ENCODE data around the gene SCUBE1.

Gene SCUBE1

DNA sequence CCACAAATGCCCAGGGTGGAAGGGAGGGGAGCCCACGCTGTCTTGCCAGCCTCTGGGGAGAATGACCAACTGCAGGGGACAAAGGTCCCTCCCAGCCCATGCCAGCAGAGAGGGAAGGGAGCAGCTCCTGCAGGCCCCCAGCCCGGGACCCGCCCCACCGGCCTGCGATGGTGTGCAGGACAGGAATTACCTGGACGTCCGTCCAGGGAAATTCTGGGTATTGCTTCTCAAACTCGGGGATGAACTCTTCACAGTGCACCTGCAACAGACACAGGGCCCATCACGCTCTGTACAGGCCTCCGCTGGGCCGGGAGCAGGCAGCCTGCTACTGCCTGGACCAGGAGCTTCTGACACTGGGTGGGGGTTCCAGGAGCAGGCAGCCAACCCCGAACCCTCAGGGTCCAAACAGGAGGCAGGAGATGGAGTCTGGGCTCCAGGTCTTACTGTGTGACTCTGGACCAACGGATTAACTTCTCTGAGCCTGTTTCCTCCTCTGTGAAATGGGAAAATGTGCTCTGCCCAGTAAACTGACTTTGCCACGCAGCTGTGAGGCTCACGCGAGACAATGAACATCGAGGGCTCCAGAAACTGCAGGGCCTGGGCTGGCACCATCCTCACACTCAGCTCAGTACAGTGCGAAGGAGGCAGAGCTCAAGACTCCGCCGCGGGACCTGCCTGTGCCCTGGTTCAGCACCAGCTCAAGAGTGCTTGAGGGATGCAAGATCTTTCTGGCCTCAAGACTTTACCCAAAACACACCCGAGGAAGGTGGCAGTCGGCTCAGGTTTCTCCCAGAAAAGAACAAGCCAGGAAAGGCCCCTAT is 173.7 kb downstream of the SCUBE1 start:
- DNase-seq = no peak

DNA sequence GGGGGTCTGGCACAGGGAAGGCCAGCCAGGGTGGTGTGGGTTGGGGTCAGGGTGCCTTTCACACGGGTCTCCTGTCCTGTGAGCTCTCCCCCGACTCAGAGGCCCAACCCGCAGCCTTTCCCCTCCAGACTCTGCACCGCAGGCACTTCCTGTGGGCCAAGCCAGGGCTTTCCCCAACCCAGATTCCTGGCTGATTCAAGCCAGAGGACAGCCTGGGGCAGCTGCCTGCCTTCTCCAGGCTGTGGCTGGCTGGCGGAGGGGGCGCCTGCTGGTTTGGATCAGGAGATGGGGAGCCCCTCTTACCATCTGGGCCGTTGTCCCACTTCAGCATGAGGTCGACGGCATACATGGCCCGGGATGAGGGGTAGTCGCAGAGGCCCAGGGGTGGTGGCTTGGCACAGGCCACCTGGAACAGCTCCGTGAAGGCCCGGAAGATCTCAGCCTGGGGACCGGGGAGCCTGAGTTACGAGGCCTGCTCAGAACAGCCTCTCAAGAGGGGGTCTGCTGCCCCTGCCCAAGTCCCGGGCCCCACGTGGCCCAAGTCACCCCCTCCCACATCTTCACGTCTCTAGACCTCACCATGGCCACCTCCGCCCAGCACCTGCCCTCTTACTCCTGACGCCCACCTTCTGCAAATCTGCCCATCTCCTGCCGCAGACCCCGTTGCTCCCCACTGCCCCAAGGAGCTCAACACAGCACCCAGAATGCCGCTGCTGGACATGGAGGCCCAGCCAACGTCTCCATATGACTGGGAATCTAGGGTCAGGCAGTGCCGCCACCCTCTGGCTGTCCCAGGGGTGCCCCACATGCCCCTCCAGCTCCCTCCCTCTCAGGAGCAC is 174.5 kb downstream of the SCUBE1 start:
- no peak for DNase-seq

DNA sequence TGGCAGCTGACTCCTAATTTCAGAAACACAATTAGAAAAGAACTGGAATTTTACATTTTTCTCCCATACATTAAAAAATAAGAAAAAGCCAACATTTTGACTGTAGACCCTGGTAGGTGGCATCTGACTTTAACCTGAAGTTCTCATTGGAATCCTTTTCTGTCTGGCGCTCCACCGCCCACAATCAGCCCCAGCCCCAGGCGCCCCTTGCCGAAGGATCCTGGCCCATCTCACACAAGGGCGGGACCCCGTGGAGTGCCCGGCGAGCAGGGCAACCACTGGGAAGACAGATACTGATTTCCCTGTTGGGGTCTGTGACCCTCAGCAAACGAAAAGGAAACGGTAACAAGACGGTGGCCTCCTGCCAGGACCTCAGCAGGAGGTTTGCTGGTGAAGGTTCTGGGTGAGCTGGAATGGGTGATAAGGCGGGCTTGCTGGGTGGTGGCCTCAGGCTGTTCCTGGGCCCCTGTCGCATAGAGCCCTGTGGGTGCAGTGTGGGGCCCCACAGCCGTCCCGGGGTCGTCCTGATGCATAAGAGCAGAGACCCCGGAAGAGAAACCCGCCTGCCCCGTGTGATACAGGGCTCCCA is 176.1 kb downstream of the SCUBE1 start:
- DNase-seq = no peak

DNA sequence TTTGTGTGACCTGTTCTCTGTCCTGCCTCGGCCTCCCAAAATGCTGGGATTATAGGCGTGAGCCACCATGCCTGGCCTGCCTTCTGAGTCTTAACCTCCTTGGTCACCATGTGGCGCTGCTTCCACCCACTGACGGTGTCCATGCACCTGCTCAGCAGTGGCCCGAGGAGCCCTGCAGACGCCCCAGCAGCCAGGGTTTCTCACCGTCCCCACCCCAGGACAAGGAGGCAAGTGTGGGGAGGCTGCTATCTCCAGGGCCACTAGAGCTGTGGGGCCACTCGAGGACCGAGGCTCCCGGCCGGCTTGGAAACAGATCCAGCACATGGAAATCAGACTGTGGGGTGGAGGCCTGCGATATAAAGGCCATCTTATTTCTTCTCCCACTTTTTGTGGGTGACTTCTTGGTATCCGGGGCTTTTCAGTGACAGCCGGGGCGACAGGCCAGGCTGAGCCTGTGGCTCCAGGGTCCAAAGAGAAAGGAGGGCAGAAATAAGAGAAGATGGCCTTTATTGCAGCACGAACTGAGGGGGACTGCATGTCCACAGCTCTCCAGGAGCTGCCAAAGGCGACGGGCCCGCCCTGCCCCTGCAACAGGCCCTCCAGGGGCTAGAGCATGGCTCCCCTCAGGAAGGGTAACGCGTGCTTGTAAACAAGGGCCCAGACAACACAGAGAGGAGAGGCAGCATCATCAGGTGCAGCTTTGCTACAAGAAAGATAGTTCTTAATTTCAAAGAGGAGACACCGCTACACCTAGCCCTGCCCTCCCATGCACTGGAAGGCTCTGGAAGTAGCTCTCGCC is 176.8 kb downstream of the SCUBE1 start:
- DNase-seq = no peak

DNA sequence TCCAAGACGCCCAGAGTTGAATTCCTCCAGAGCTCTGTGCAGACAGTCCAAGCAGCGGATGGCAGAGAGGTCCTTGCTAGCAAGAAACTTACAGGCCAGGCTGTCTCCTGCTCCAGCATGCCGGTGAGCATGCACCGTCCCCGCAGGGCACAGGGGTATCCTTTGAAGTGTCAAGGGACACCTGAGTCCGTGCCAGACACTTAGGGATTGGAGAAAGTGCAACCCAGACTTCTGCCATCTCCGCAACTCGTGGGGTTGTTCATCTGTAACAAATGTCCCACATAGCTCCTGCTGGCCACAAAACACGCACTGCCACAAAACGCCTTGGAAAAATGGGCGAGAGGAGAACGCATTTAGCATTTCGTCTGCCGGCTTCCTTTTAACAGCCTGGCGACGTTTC is 178.5 kb downstream of the SCUBE1 start:
- no peak for DNase-seq

DNA sequence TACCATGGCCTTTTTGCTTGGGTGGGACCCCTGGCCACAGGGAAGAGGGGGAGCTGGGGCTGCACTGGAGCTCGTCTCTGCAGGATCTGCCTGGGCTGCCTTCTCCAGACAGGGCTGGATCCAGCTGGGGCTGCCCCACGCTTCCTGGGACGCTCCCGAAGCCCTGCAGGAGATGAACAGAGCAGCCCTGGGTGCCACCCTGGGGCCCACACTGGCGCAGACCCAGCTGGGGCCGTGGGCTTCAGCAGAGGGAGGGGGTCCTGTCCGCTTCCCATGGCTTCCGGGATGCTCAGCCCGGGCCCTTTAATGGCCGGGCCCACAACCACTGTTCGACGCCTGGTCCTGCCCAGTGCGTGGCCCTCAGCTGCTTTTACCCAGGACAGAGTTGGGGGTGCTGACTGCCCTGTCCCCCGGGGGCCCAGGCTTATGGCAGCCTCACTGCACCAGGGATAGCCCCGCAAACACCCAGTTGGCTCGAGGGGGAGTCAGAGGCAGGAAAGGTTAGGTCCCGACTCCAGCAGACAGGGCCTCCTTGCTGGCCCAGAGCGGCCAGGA is 179.9 kb downstream of the SCUBE1 start:
- DNase-seq = no peak

DNA sequence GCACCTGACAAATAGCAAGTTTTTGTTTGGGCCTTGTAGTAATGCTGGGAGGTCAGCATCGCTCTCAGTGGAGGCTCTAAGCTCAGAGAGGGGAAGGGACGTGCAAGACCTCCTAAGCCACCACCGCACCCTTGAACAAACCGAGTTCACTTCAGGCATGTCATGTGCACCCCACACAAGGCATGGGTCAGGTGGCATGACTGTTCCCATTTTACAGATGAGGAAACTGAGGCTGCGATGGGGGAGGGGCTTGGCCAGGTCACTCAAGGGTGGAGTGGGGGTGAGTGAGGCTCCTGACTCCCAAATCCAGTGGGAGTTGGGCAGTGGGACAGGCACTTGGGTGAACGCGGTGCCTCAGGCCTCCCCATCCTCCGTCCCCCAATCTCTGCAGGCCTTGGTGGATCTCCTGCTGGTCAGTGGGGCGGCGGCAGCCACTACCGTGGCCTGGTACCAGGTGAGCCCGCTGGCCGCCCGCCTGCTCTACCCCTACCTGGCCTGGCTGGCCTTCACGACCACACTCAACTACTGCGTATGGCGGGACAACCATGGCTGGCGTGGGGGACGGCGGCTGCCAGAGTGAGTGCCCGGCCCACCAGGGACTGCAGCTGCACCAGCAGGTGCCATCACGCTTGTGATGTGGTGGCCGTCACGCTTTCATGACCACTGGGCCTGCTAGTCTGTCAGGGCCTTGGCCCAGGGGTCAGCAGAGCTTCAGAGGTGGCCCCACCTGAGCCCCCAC is 180.6 kb downstream of the SCUBE1 start:
- DNase-seq = no peak

DNA sequence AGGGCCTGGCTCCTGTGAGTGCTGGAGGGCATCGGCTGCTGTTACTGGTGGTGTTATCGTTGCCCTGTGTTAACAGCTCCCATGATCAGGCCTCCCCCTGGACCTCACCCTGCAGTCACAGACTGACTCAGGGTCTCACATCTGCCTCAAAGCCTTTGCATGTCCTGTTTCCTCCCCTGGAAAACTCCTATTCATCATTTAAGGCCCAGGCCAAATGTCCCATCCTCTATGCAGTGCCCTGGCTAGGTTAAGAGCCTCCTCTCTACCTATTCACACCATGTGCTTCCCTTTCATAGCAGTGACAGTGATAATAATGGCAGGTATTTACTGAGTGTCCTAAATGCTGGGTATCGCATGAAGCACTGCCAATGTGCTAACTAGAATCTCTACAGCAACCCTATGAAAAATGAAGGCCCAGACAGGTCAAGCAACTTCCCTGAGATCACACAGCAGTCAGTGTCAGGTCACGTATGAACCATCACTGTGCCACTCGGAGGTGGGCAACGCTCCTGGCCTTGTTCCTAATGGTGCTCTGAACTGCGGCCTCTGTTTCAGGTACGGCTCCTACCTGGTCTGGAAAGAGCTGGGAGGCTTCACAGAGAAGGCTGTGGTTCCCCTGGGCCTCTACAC is 182.6 kb downstream of the SCUBE1 start:
- DNase-seq = no peak

DNA sequence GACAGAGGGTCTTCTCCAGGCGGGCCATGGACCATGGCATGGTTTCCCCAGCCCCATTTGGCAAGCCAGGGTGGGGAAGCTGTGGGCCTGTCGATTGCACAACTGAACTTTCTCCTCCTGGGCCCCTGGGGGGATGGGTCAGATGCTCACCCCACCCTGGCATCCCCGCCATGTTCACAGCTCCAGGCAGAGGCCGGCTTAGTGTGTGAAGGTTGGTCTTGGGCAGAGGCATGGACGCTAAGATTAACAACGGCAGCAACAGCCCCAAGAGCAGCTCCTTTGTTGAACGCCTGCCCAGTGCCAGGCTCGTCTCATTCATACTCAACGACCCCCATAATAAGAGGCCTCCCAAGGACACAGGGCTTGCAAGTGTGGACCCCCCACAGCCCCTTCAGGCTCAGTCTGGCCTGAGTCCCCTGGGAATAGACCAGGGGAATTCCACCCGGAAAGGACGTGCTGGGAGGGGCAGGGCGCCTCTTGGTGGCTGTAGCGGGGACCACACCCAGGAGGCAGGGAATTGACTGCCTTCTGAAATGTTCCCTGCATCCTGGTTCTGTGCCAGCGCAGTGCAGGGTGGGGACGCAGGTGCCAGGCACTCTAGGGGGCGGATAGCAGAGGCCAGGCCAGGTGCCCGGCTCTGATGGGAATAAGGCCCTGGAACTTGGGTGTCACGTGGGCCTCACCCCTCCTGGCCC is 183.5 kb downstream of the SCUBE1 start:
- no peak for DNase-seq

DNA sequence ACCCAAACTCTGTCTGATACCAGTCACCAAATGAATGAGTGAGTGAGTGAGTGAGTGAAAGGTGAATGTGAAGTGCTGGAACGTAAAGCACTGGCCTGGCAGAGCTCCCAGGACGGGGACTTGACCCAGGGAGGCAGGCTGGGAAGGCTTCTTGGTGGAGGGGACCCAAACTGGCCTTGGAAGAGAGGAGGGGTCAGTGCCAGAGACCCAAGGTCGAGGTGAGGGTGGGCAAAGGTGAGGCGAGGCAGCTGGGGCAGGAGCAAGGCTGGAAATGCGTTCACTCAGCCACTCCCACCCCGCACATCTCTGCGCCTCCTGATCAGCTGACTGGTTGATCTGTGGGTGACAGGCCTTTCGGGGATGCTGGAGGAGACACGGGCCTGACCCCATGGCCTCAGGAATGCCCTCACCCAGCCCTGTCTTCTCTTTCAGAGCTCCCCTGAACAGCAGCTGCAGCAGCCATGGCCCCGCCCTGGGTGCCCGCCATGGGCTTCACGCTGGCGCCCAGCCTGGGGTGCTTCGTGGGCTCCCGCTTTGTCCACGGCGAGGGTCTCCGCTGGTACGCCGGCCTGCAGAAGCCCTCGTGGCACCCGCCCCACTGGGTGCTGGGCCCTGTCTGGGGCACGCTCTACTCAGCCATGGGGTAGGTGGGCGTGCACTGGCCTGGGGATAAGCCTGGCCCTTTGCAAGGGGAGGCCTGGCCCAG is 184.2 kb downstream of the SCUBE1 start:
- DNase-seq = no peak

DNA sequence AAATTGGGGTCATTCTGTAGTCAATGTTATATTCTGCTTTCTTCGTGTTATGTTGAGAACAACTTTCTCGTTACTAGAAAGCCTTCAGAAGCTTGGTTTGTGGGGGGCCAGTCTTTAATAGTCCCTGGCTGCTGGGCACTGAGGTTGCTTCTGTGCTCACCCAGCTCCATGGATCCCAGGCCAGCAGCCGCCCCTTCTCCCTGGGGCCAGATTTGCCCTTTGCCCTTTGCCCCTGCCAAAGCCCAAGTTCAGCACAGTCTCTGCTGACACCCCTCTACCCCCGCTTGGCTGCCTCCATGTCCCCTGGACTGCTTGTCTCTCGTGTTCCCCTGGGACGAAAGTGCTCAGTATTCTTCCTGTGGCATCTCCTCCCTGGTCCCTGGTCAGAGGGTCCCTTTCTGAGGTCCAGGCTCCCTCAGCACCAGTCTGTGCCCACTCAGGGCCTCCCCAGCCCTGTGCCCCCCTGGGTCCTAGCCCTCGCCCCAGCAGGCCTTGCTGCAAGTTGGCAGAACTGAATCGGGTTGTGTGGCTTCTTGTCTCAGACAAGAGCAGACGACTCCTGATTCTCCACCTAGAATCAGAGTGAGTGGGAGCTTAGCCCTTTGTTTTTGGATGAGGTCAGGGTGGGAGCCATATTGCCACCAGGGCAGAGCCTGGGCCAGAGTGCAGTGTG is 185.2 kb downstream of the SCUBE1 start:
- no peak for DNase-seq

DNA sequence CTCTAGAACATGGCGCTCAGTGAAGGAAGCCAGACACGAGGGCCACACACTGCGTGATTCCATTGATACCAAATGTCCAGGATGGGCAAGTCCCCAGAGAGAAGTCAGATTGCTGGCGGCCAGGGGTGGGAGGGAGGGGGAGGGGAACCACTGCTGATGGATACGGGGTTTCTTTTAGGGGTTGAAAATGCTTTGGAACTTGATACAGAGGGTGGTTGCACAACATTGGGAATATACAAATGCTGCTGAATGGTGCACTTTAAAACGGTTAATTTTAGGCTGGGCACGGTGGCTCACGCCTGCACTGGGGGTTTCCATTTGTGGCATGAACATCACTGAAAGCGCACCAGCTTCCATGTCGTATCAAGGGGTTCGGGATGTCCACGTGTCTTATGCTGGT is 186.8 kb downstream of the SCUBE1 start:
- DNase-seq = no peak

DNA sequence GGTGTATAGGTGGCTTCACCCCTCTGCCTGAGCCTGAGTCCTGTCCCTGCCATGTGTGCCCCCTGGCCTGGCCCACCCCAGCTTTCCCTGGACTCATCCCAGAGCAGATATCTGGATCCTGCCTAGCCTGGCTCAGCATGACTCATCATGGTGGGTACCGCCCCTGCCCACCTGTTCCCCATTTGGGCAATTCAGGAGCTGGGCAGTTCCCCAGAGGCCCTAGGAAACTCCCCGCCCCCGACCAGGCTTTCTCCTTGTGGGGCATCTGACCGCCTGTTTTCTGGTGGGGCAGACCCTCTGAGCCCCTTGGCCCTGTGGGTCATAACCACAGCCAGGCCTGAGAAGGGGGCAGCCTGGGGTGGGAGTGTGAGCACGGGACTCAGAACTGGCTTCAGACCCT is 187.4 kb downstream of the SCUBE1 start:
- no peak for DNase-seq

DNA sequence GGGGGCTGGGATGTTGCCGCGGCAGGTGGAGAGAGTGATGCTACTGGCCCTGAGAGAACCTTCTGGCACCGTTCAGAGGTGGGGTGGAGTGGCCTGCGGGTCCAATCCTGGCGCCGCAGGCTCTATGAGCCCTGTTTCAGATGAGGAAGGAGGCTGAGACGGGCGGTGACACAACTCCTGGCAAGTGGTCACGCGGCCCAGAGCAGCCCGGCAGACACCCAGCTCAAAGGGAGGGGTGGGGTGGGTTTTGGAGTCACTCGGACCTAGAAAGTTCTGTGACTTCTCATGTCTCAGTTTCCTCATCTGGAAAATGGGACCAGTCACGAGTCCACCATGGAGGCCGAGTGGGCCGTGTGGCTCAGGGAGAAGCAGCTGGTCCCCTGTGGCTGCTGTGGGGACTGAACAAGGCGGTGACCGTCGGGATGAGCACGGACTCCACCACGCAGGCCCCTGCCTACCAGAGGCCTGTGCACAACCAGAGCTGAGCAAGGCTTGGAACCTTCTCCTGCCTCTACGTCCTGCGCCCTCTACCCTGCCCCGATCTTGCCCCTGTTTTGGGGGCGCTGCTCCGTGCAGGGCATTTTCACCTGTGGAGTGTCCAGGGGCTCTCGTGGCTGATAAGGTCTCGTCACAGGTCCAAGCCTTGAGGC is 188.2 kb downstream of the SCUBE1 start:
- no peak for DNase-seq

DNA sequence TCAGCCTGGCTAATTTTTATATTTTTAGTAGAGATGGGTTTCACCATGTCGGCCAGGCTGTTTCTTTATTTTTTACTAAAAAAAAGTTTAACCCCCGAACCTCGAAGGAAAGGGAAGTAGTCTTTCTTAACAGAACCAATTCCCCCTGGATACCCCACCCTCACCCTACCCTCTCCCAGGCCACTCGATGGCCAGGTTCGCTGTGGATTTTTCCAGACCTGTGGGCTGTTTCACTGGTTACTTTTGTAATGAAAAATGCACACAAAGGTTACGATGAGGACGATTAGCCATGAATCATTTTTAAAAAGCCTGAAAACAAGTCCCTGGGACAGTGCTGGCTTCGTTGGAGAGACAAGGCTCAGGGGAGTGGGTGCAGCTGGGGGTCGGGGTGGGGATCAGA is 189.3 kb downstream of the SCUBE1 start:
- no peak for DNase-seq

DNA sequence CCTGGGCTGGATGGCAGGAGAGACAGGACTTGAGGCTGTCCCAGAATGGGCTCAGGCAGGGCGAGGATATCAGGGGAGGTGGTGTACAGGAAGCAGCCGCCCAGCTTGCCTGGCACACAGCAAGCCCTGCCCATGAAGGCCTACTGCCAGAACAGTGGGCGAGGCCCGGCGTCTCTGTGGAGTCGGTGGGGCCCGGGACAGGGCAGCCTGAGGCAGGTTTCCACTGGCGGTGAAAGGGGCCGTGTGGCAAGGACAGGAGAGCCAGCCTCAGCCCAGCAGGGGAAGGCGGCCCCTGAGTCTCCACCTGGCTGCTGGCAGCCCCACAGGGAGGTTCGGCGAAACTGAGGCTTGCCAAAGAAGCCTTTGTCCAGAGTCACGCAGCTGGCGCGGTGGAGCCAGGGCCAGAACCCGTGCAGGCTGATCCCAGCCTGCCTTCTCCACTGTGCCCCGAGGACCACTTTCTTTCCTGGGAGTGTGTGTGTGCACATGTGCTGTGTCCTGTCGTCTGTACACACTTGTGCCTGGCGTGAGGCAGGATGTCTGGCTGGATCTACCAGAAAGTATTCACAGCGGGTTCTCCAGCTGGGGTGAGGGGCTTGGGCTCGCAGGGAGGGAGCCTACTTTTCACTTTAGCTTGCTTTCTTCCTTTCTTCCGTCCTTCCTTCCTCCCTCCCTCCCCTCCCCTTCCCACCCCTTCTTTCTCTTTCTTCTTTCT is 190.7 kb downstream of the SCUBE1 start:
- no peak for DNase-seq

DNA sequence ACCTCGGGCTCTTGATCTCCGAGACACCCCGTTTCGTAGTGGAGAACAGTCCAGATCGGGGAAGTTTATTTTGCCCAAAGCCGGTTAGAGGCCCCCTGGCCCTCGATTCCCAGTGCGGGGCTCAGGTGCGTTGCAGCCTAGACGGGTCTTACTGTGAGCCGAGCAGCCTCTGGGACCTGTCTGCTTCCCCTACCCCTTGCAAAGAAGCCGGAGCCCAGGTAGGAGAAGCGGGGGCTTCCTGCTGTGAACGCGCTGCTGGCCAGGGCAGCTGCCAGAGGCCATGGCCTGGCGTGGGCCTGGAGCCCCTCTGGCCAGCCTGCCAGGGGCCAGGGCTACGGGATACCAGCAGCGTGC is 191.2 kb downstream of the SCUBE1 start:
- DNase-seq = no peak

DNA sequence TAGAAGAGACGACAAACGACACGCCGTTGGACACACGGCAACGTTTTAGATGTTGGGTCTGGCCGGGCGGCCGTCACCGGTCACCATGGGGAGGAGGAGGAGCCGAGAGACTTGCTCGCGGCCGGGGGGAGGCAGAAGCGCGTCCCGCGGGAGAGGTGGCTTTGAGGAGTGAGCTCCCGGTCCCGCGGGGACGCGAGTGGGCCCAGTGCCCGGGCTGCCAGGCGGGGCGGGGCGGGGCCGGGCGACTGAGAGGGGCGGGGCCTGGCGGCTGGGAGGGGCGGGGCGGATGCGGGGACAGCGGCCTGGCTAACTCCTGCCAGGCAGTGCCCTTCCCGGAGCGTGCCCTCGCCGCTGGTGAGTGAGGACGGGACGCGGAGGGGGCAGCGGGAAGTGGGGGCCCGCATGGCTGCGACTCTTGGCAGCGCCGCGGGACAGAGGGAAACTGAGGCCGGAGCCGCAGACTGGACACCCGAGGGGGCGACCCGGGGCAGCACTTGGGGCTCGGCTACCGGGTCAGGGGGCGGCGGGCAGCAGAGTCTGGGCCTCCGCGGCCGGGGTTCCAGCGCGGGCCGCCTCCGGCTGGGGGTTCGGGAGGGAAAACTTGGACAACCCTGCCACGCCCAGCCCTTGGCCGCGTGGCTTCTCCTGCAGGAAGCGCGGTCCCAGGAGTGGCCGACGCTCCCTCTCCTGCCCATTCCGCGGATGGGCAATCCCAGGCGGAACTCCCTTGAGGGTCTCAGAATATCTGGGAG is 191.7 kb downstream of the SCUBE1 start, which contains the start of gene TSPO:
Gene TSPO (plus strand): TSS at position 309 of the 752 bp plus-strand sequence. CDS start 7,680 bp downstream, outside the sequence.
- no peak for DNase-seq

All from NCI-H2029 treated with DMSO at 0.1 percent for 48 hours (cell line).